H9 (cell line): ENCODE results near the gene GSX2. TPM values are rescaled to one million over a fixed set of nuclear protein-coding genes. Genes with fewer than 3 reads are reported as not detected.
A peak's percentile ranks its signal among the peaks of the same experiment; 100 is the strongest.

Source experiments
- DNase-seq: peaks from one replicate; pipeline ENCODE4 v3.0.0-alpha.2; 2017
- H2AFZ ChIP-seq: one replicate; pipeline ENCODE4 v1.6.1; 2013; ENCODE audit warnings: mild to moderate bottlenecking, low read length, control low read depth, moderate library complexity
- H2AK5ac ChIP-seq: 2 replicates; pipeline ENCODE4 v1.6.1; 2013; ENCODE audit warnings: low read length, control low read depth, mixed read lengths; ENCODE audit not compliant: insufficient read length
- H2BK120ac ChIP-seq: one replicate; pipeline ENCODE4 v1.6.1; 2013; ENCODE audit warnings: low read depth, mild to moderate bottlenecking, low read length, control low read depth, inconsistent platforms; ENCODE audit not compliant: poor library complexity, severe bottlenecking
- H2BK12ac ChIP-seq: 2 replicates; pipeline ENCODE4 v1.6.1; 2013; ENCODE audit warnings: low read length, control low read depth, mixed read lengths, low read depth; ENCODE audit not compliant: insufficient read length
- H2BK15ac ChIP-seq: 2 replicates; pipeline ENCODE4 v1.6.1; 2013; ENCODE audit warnings: low read depth, low read length, control low read depth
- H2BK20ac ChIP-seq: one replicate; pipeline ENCODE4 v1.6.1; 2013; ENCODE audit warnings: low read depth, mild to moderate bottlenecking, low read length, control low read depth, inconsistent platforms; ENCODE audit not compliant: poor library complexity, severe bottlenecking
- H2BK5ac ChIP-seq: 2 replicates; pipeline ENCODE4 v1.6.1; 2013; ENCODE audit warnings: low read length, control low read depth, mixed read lengths; ENCODE audit not compliant: insufficient read length
- H3K14ac ChIP-seq: 2 replicates; pipeline ENCODE4 v1.6.1; 2013; ENCODE audit warnings: low read length, control low read depth; ENCODE audit not compliant: insufficient read depth
- H3K18ac ChIP-seq: 2 replicates; pipeline ENCODE4 v1.6.1; 2013; ENCODE audit warnings: low read depth, mild to moderate bottlenecking, mixed read lengths, low read length, control low read depth; ENCODE audit not compliant: insufficient read length
- H3K23ac ChIP-seq: 2 replicates; pipeline ENCODE4 v1.6.1; 2013; ENCODE audit warnings: low read length, control low read depth, mixed read lengths, low read depth; ENCODE audit not compliant: insufficient read length
- H3K23me2 ChIP-seq: 2 replicates; pipeline ENCODE4 v1.6.1; 2013; ENCODE audit warnings: low read depth, mild to moderate bottlenecking, mixed read lengths, low read length, control low read depth; ENCODE audit not compliant: insufficient read length, poor library complexity, severe bottlenecking
- H3K27ac ChIP-seq: 2 replicates; pipeline ENCODE4 v1.5.1; 2013; ENCODE audit warnings: low read length, control low read depth, mixed read lengths, low read depth; ENCODE audit not compliant: insufficient read length
- H3K27me3 ChIP-seq: 2 replicates; pipeline ENCODE4 v1.6.1; 2013; ENCODE audit warnings: low read length, control low read depth, inconsistent platforms; ENCODE audit not compliant: insufficient read depth
- H3K4ac ChIP-seq: 2 replicates; pipeline ENCODE4 v1.6.1; 2013; ENCODE audit warnings: low read depth, mild to moderate bottlenecking, control low read depth, inconsistent platforms, low read length, moderate library complexity
- H3K4me1 ChIP-seq: 2 replicates; pipeline ENCODE4 v1.6.1; 2013; ENCODE audit warnings: low read length, control low read depth, inconsistent platforms; ENCODE audit not compliant: insufficient read depth
- H3K4me2 ChIP-seq: 2 replicates; pipeline ENCODE4 v1.6.1; 2013; ENCODE audit warnings: low read length, control low read depth, mixed read lengths; ENCODE audit not compliant: insufficient read length, insufficient read depth
- H3K56ac ChIP-seq: 2 replicates; pipeline ENCODE4 v1.6.1; 2013; ENCODE audit warnings: low read depth, mild to moderate bottlenecking, mixed read lengths, low read length, control low read depth; ENCODE audit not compliant: insufficient read length
- H3K79me1 ChIP-seq: 2 replicates; pipeline ENCODE4 v1.6.1; 2013; ENCODE audit warnings: low read depth, mild to moderate bottlenecking, moderate library complexity, low read length, control low read depth, inconsistent platforms; ENCODE audit not compliant: insufficient read depth, poor library complexity, severe bottlenecking
- H3K79me2 ChIP-seq: 2 replicates; pipeline ENCODE4 v1.6.1; 2013; ENCODE audit warnings: low read length, control low read depth, inconsistent platforms; ENCODE audit not compliant: insufficient read depth
- H3K9ac ChIP-seq: 2 replicates; pipeline ENCODE4 v1.6.1; 2013; ENCODE audit warnings: low read length, control low read depth, mixed read lengths; ENCODE audit not compliant: insufficient read length; ENCODE audit errors: extremely low read depth
- H3K9me3 ChIP-seq: one replicate; pipeline ENCODE4 v1.6.1; 2013; ENCODE audit warnings: low read depth, low read length, inconsistent platforms; ENCODE audit not compliant: control insufficient read depth
- H3T11ph ChIP-seq: one replicate; pipeline ENCODE4 v1.6.1; 2013; ENCODE audit warnings: mild to moderate bottlenecking, low read length, control low read depth, inconsistent platforms
- H4K20me1 ChIP-seq: one replicate; pipeline ENCODE4 v1.6.1; 2013; ENCODE audit not compliant: control insufficient read depth, insufficient read length, insufficient read depth
- H4K5ac ChIP-seq: 2 replicates; pipeline ENCODE4 v1.6.1; 2013; ENCODE audit warnings: low read depth, mild to moderate bottlenecking, mixed read lengths, low read length, control low read depth; ENCODE audit not compliant: insufficient read length
- H4K8ac ChIP-seq: replicated peaks from 2 replicates; pipeline ENCODE4 v1.6.1; 2013; ENCODE audit warnings: low read length, control low read depth, mixed read lengths, low read depth; ENCODE audit not compliant: insufficient read length
- H4K91ac ChIP-seq: 2 replicates; pipeline ENCODE4 v1.6.1; 2013; ENCODE audit warnings: low read depth, mild to moderate bottlenecking, moderate library complexity, mixed read lengths, low read length, control low read depth; ENCODE audit not compliant: insufficient read length
- H3K27ac Mint-ChIP-seq, 3 experiments: 2 replicates in 2 of 3; 3 replicates in 1 of 3; pipeline ENCODE4 v1.8.0; 2020 to 2021; ENCODE audit warnings: mixed read lengths in 3 of 3, mild to moderate bottlenecking in 1 of 3, moderate library complexity in 1 of 3
- H3K27me3 Mint-ChIP-seq: 2 replicates; pipeline ENCODE4 v1.8.0; 2021; ENCODE audit warnings: low read depth, mild to moderate bottlenecking, moderate library complexity, mixed read lengths
- H3K36me3 Mint-ChIP-seq, 3 experiments: 2 replicates in 2 of 3; 3 replicates in 1 of 3; pipeline ENCODE4 v1.8.0; 2020 to 2021; ENCODE audit warnings: low read depth in 3 of 3, mixed read lengths in 3 of 3; ENCODE audit not compliant: insufficient read depth in 1 of 3
- H3K4me1 Mint-ChIP-seq, 2 experiments: 2 replicates each; pipeline ENCODE4 v1.8.0; 2020; ENCODE audit warnings: mixed read lengths in 2 of 2
- H3K4me3 Mint-ChIP-seq, 2 experiments: 2 replicates in 1 of 2; 3 replicates in 1 of 2; pipeline ENCODE4 v1.8.0; 2020 to 2021; ENCODE audit warnings: mild to moderate bottlenecking in 2 of 2, mixed read lengths in 2 of 2, moderate library complexity in 1 of 2
- H3K9me3 Mint-ChIP-seq, 2 experiments: 2 replicates in 1 of 2; 3 replicates in 1 of 2; pipeline ENCODE4 v1.8.0; 2020; ENCODE audit warnings: mild to moderate bottlenecking in 2 of 2, mixed read lengths in 2 of 2, moderate library complexity in 1 of 2
- WGBS: extraction: QIAGEN DNeasy Blood & Tissue Kit; methylation state at CpG from one replicate; pipeline ENCODE4 v1.1.7; 2013; ENCODE audit warnings: missing lambda C conversion rate, low lambda C conversion rate, mixed read lengths; ENCODE audit not compliant: insufficient read length; ENCODE audit errors: extremely low coverage; 5-methylcytosine and 5-hydroxymethylcytosine counted together
- total RNA-seq: library from RNA; stranded (reverse); gene quantifications from 2 replicates; pipeline ENCODE4 v1.2.1, GENCODE V29; 2021
- TF ChIP-seq, protein P1 (sequence below): fragments of 200-600 bp; sonication (generic); conservative IDR thresholded peaks from 3 replicates; pipeline ENCODE4 v1.8.0; 2021; ENCODE audit warnings: antibody characterized with exemption, mild to moderate bottlenecking

GSX2 gene
- total RNA-seq, 1 experiment from 2014 or later, result not detected

DNA sequence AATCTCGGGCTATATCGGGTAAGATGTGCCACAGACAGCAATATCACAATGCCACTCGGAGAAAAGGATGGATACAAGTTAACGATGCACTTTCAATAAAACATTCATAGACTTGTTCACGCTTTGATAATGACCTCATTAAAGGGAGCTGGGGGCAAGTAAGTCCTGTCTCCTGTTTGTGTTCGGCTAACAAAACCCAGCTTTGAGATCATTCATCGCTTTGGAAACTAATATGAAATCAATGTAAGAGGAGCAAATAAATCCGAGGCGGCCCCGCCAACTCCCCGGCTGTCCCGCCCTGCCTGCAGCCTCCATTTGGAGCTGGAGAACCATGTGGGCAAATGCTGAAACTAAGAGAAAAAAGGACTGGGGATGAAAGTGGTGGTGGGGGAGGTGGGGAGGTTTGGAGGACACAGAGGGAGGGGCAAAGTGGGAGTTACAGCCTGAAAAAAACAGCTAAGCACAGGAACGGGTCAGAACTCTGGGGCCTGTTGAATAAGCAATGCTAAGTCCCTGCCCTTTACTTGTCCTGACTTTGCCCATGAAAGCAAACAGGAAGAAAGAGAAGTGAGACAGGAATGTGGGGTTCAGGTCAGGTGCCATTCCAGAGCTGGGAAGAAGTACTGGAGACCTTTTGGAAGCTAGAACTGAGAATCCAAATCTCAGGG, 3.5 kb upstream of the GSX2 start:
- H3K23me2 ChIP-seq, result peaks cover 22% of the 10 kb centered on the region
- no peak overlapping the region for H3K23ac ChIP-seq
- DNase-seq, result peak; percentile 45
- WGBS, result no CpG with 5 or more reads among the region's 13 CpGs
- H3K4ac ChIP-seq, result no peak overlapping the region
- H3K9ac ChIP-seq, result no peak overlapping the region
- H3K14ac ChIP-seq, result no peak overlapping the region
- peaks cover 3% of the 10 kb centered on the region for H4K20me1 ChIP-seq
- Mint-ChIP-seq H3K27me3 (peaks cover 100% of the 10 kb centered on the region), H3K9me3 (peaks cover 0 to 3% of the 10 kb centered on the region in 2 experiments; a peak in 1 of 5 replicates), H3K27ac (no peak overlapping the region), H3K4me3 (peak overlapping the region in 1 of 2 experiments; percentile 46; a peak in 3 of 5 replicates), H3K4me1 (peaks cover 62 to 79% of the 10 kb centered on the region in 2 experiments), H3K36me3 (no peaks in the 10 kb centered on the region)
- H3K18ac ChIP-seq, result no peak overlapping the region
- no peak overlapping the region for H2BK12ac ChIP-seq
- H3K4me1 ChIP-seq, result peaks cover 13% of the 10 kb centered on the region
- H2BK15ac ChIP-seq, result no peak overlapping the region
- H4K8ac ChIP-seq, result no peak overlapping the region
- H2AK5ac ChIP-seq, result no peak overlapping the region
- H4K91ac ChIP-seq, result no peak overlapping the region
- TF ChIP-seq, protein P1, sequence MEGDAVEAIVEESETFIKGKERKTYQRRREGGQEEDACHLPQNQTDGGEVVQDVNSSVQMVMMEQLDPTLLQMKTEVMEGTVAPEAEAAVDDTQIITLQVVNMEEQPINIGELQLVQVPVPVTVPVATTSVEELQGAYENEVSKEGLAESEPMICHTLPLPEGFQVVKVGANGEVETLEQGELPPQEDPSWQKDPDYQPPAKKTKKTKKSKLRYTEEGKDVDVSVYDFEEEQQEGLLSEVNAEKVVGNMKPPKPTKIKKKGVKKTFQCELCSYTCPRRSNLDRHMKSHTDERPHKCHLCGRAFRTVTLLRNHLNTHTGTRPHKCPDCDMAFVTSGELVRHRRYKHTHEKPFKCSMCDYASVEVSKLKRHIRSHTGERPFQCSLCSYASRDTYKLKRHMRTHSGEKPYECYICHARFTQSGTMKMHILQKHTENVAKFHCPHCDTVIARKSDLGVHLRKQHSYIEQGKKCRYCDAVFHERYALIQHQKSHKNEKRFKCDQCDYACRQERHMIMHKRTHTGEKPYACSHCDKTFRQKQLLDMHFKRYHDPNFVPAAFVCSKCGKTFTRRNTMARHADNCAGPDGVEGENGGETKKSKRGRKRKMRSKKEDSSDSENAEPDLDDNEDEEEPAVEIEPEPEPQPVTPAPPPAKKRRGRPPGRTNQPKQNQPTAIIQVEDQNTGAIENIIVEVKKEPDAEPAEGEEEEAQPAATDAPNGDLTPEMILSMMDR, result no peak
- H3K79me2 ChIP-seq, result no peaks in the 10 kb centered on the region
- no peak overlapping the region for H4K5ac ChIP-seq
- no peak overlapping the region for H3K27ac ChIP-seq
- H2BK120ac ChIP-seq, result no peak overlapping the region
- no peak overlapping the region for H2BK5ac ChIP-seq
- H2BK20ac ChIP-seq, result no peak overlapping the region
- H3K9me3 ChIP-seq, result no peaks in the 10 kb centered on the region
- no peaks in the 10 kb centered on the region for H3K79me1 ChIP-seq
- peak overlapping the region; percentile 41 for H3K4me2 ChIP-seq
- H2AFZ ChIP-seq, result no peak overlapping the region
- H3K56ac ChIP-seq, result no peak overlapping the region
- peaks cover 91% of the 10 kb centered on the region for H3K27me3 ChIP-seq
- H3T11ph ChIP-seq, result no peak overlapping the region
